Measurements from ENCODE around the gene TMEM238L.
A peak's percentile ranks its signal among the peaks of the same experiment; 100 is the strongest.
"Not testable (repeated sequence)": the region's sequence is repeated elsewhere in the genome, so short reads cannot be mapped to it uniquely, and the experiment has no call there.

Gene TMEM238L, protein sequence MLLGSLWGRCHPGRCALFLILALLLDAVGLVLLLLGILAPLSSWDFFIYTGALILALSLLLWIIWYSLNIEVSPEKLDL

DNA sequence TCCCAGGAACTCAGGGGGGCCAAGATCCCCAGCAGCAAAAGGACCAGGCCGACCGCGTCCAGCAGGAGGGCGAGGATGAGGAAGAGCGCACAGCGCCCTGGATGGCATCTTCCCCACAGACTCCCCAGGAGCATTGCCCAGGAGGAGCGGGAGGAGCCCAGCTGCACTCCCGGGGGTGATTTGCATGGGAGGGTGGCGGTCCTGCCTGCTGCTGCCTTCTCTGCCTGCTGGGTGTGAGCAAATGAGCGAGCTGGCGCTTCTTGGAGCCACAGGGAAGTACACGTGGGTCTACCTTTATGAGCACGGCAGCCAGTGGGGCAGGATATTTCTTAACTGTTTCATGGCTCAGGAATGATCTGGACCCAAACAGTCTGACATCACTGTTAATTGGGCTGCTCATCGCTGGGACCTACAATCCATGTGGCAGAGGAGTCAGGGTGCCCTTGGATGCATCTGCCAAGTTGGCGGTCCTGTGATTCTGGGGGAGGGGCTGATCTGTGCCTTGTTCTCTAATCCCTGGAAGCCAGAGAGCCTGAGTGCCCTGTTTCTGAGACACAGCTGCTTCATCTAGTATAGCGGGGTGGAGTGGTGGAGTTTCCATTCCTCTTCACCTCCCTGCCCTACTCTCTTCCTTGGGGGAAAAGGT lies at the start of gene TMEM238L:
TMEM238L (minus strand) TSS at position 270 of the 646 bp plus-strand sequence; CDS start at position 134, 136 bp downstream.
- no peak for DNase-seq

DNA sequence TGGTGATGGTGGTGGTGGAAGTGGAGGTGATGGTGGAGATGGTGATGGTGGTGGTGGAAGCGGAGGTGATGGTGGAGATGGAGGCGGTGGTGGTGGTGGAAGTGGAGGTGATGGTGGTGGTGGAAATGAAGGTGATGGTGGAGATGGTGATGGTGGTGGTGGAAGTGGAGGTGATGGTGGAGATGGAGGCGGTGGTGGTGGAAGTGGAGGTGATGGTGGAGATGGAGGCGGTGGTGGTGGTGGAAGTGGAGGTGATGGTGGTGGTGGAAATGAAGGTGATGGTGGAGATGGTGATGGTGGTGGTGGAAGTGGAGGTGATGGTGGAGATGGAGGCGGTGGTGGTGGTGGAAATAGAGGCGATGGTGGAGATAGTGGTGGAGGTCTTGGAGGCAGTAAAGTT lies 42.7 kb upstream of the TMEM238L start:
- DNase-seq: not testable (repeated sequence)

GRCh38 chr17:10845388-10845751 lies 41.5 kb upstream of the TMEM238L start:
- DNase-seq: no peak

GRCh38 chr17:10844621-10845387 lies 40.9 kb upstream of the TMEM238L start:
- peak; percentile 57 for DNase-seq

DNA sequence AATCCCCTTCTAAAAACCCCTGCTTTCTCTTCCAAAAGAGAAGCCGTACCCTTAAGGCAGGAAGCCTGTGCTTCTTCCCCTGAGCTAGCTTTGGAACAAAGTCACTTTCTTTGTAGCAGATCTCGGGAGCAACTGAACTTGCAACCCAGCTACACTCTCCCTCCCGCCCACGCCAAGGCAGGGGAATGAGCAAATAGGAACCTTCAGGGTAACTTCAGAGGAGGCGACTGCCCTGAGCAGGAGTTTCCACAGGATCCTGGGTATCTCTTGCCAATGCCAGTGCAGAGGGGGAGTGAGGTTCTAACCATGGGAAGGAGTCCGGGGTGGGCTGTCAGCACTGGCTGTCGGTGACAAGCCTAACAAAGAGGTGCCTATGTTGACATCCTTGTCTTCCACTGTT lies 39.9 kb upstream of the TMEM238L start:
- no peak for DNase-seq

GRCh38 chr17:10842658-10843057 lies 38.8 kb upstream of the TMEM238L start:
- DNase-seq: no peak

- no peak for DNase-seq
Observed at GRCh38 chr17:10838682-10839081, 34.8 kb upstream of the TMEM238L start.

DNA sequence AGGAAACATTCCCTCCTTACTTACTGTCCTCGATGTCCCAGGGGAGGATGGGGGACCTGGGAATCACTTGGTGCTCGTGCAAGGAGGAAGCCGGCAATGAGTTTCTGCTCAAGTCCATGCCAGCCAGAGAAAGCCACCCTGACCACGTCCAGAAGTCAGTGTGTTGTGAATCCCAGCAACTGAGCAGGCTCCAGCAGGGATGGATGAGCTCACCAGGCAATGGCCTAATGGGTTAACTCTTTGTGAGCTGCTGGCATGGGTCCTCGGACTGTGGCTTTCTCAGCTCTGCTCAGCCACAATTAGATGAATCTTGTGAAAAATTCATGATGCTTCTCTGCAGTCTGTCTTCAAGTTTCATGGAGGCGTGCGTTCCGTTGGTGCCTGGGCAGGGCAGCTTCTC lies 34.0 kb upstream of the TMEM238L start, which contains the start of gene PIRT:
PIRT (minus strand) TSS at position 167 of the 400 bp plus-strand sequence. CDS start 12,442 bp downstream, outside the sequence.
- no peak for DNase-seq

DNA sequence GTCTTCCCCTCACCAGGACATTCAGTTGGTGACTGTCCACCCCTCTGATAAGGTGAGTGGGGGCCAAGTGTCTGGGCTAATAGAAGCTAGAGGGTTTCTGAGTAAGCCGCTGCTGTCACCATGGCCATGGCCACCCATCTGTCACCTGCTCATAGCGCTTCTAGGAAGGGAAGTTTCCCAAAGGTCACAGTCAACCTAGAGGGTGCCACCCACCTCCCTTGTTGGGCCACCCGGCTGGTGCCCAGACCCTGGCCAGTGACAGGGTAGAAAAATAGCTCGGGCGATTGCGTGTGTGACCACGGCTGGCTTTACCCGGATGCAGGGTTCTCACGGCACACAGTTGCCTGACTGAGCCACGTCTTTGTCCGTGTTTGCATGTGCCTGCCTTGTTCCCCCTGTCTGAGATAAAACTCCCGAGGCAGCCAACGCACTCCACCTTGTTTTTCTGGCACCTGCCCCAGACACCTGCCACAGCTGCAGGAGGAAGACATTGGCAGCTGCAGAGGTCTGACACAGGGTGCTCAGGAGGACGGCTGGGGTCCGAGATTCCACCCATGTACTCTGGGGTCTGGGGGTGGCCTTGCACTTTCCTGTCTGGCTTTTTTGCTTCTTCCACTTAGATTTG lies 33.2 kb upstream of the TMEM238L start:
- peak; percentile 47 for DNase-seq

GRCh38 chr17:10836145-10836544 lies 32.2 kb upstream of the TMEM238L start:
- no peak for DNase-seq

DNA sequence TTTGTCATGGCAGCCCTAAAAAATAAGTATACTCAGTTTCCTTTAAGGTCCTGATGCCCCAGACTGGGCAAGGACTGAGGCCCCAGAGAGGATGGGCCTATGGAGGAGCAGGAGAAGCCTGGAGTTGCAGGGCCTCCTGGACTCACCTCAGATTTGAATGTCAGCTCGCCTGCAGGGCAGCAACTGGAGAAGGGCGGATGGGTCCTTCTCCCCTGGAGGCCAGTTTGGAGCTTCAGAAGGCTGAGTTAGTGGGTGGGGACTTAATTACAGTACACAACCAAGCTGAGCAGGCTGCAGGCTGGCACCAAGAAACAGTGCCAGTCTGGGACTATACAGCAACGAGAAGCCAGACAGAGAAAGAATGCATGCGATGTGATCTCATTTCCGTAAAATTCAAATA lies 27.8 kb upstream of the TMEM238L start:
- no peak for DNase-seq

DNA sequence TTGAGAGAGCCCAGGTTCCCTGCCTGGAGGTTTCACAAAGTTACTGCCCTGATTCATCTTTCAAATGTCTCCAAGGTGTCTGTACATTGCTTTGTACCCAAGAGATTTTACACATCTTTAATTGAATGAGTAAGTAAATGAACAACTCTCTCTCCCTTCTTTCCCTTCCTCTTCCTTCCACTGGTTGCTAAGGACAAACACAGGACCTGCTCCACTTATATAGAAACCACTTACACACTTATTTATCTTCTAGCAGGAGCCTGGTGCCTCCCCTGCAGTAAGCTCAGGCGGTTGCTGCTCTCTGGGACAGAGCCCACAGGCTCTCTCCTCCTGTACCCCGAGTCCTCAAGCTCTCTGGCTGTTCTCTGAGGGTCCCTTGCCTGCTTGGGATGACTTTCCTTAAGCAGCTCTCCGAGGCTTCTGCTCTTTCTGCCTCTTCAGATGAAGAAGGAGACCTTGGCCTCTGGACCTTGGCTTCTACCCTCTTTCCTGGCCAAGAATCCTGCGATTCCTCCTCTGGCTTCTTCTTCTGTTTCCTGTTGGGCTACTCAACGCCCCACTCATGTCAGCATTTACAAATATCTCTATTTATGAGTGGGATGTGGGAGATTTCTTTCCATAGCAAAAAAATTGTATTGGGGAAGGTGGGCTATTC lies 24.1 kb upstream of the TMEM238L start:
- DNase-seq: no peak

DNA sequence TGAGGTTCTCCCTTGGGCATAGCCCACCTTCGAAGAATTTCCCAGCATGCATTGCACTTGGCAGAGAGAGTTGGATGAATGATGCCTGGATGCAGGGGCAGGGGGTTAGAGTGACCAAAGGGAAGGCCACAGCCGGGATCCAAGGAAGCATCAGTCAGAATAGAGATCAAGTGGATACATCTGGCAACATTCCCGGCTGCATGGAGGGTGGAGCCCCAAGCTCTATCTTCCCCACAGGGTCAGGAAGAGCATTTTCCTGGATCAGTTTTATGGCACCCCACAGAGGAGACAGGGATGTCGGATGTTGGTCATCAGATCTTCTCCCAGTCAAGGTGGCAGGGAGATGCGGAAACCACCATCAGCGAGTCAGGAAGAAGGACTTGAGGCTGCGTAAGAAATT lies 21.0 kb upstream of the TMEM238L start:
- no peak for DNase-seq

- no peak for DNase-seq
Observed at GRCh38 chr17:10821770-10822169, 17.9 kb upstream of the TMEM238L start.

- DNase-seq: no peak
Observed at GRCh38 chr17:10821054-10821453, 17.2 kb upstream of the TMEM238L start.

DNA sequence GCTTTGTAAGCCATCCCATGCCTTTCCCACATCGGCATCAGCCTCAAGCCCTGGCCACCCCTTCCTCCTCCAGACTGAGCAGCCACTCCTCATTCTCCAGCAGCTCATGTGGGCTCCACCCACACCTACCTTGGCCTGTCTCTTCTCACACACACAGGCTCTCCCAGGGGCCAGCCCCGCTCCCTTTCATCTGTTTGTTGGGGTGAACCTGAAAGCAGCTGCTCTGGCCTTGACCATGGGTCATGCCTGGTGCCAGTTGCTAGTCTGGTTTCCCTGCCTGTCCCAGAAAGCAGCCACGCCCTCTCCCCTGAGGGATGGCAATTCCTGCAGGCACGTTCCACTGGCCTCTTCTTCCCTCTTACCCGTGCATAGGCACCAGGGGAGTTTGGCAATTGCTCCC lies 11.4 kb upstream of the TMEM238L start:
- no peak for DNase-seq

DNA sequence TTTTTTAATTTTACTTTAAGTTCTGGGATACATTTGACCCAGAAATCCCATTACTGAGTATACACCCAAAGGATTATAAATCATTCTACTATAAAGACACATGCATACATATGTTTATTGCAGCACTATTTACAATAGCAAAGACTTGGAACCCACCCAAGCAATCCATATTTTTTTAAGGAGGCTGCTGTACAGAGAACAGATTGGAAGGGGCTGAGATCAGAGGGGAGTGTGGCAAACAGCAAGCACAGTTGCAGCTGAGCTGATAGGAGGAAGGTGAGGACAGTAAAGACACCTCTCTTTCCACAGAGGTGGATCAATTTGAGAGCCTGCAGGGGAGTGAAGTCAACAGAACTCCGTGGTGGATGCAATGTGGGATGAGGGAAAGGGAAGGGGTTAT lies 10.2 kb upstream of the TMEM238L start:
- DNase-seq: no peak

GRCh38 chr17:10812674-10813073 lies 8.8 kb upstream of the TMEM238L start:
- no peak for DNase-seq

DNA sequence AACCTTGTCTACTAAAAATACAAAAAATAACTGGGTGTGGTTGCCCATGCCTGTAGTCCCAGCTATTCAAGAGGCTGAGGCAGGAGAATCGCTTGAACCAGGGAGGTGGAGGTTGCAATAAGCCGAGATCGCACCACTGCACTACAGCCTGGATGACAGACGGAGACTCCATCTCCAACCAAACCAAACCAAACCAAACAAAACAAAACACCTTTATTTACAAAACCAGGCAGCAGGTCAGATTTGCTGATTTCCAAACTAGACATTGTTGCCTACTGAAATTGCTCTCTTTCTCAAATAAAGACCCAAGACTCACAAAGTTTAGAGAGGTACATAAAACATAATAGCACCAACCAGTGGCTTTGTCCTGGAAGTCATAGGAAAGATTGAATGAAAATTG lies 5.7 kb upstream of the TMEM238L start:
- no peak for DNase-seq

DNA sequence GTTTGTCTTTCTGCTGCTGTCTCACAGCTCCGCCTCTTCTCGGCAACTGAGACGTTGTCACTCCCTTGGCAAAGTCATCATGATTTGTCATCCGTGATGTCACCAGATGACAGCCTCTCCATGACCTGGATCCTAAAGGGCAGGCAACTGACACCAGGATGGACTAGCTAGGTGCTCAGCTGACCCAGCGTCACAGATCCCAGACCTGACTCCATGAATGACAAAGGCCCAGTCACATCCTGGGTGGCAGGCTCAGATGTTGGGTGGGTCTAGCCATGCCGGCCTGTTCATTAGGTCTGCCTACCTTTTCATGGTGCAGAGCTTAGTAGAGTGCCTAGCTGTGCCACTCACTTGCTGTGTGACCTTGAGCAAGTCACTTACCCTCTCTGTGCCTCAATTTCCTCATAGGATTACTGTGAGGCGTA lies 3.8 kb upstream of the TMEM238L start:
- DNase-seq: no peak

GRCh38 chr17:10806545-10807262 lies 2.8 kb upstream of the TMEM238L start:
- DNase-seq: no peak

DNA sequence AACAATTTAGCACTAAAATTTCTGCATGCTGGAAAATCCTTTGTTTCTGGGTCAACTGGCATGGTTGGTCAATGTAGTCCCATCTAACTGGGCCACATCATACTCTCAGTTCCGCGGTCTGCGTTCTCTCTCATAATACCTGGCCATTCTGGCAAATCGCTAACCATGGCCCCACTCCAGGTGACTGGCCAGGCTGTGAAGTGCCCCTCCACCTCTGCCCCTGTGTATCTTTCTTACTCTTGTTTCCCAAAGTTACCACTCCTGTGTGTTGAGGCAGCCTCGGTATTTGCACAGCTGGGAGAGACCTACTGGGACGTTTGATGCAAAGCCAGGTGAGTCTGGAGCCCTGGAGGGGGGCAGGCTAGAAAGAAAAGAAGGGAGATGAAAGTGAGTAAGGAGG lies 2.0 kb upstream of the TMEM238L start:
- no peak for DNase-seq

GRCh38 chr17:10804546-10804945 lies 647 bp upstream of the TMEM238L start:
- DNase-seq: no peak
